ENCODE measurements around the gene CDH8.

DNA sequence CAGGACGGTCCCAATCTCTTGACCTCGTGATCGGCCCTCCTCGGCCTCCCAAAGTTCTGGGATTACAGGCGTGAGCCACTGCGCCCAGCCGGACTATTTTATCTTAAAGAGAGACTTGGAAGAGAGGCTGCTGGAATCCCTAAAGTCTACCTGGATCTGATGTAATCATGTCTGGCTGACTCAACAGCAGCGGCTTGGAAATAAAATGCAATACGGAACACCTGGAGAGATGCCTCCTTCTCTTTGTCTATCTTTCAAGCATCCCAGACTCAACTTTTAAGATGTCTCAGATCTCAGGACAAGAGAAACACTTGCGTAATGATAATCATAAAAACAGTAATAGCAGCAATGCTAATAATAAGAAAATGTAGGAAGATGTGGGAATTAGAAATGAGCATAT, 95.6 kb downstream of the CDH8 start:
- TF ChIP-seq, protein P1, sequence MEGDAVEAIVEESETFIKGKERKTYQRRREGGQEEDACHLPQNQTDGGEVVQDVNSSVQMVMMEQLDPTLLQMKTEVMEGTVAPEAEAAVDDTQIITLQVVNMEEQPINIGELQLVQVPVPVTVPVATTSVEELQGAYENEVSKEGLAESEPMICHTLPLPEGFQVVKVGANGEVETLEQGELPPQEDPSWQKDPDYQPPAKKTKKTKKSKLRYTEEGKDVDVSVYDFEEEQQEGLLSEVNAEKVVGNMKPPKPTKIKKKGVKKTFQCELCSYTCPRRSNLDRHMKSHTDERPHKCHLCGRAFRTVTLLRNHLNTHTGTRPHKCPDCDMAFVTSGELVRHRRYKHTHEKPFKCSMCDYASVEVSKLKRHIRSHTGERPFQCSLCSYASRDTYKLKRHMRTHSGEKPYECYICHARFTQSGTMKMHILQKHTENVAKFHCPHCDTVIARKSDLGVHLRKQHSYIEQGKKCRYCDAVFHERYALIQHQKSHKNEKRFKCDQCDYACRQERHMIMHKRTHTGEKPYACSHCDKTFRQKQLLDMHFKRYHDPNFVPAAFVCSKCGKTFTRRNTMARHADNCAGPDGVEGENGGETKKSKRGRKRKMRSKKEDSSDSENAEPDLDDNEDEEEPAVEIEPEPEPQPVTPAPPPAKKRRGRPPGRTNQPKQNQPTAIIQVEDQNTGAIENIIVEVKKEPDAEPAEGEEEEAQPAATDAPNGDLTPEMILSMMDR (conservative IDR thresholded peaks at IDR 0.05 in 1 of 2, IDR thresholded peaks at IDR 0.05 in 1 of 2; ENCODE audit: extremely low read depth in 1 of 2, insufficient read depth in 1 of 2, low read depth in 1 of 2, low read length in 2 of 2): no peak
- TF ChIP-seq EZH2 (IDR thresholded peaks at IDR 0.05; ENCODE audit: borderline replicate concordance, low read length): no peak

All from mammary epithelial cell (primary cell).